K562 (cell line): Measurements from ENCODE around the gene ANO1. TPM values are rescaled to one million over a fixed set of nuclear protein-coding genes. Genes with fewer than 3 reads are reported as not detected.

Experiments used
- ATAC-seq: fragments of 200-7000 bp; cut with Tn5 transposase; 3 replicates; pipeline ENCODE4 v1.9.1; 2020; ENCODE audit warnings: moderate library complexity
- BruUV-seq: library from RNA; stranded (reverse); fragments of 400-500 nt; replicated peaks from 2 replicates; lab custom pipeline; 2021; lab: Mats Ljungman, UMichigan
- CTCF ChIA-PET: fragments of 300-600 bp; formaldehyde crosslinking; extraction: SDS; loops from one replicate; lab custom pipeline; 2021; ENCODE audit warnings: low intra/inter-chr PET ratio; lab: Yijun Ruan, JAX
- POLR2A ChIA-PET: fragments of 300-600, 350-650 bp; sonication (Branson Sonifier 250); formaldehyde crosslinking; extraction: SDS; loops from one replicate; lab custom pipeline; 2021; ENCODE audit warnings: antibody characterized with exemption, inconsistent platforms; lab: Yijun Ruan, JAX
- DNase-seq, 4 experiments: peaks; one replicate each; pipeline versions ENCODE4 v3.0.0 to v3.0.0-alpha.2; 2011 to 2018; ENCODE audit warnings: low spot score in 3 of 4, mixed read lengths in 3 of 4; ENCODE audit errors: extremely low read depth in 1 of 4
- FAIRE-seq: peaks from 2 replicates; lab custom pipeline; 2011; peaks lifted over from hg19 to GRCh38; lab: Jason Lieb, UNC
- H2AFZ ChIP-seq: 2 replicates; pipeline ENCODE4 v1.6.0; 2011; ENCODE audit warnings: low read depth, low read length, control low read depth, inconsistent platforms
- H3K27ac ChIP-seq: fragments of 200-600 bp; 3 replicates; pipeline ENCODE4 v1.8.0; 2011; ENCODE audit warnings: low read depth, mild to moderate bottlenecking, control low read depth, inconsistent platforms, low read length, moderate library complexity, mixed read lengths; ENCODE audit errors: extremely low read depth
- H3K27me3 ChIP-seq, 2 experiments: fragments of 300-600 bp in 1 of 2; 2 replicates in 1 of 2; 3 replicates in 1 of 2; pipeline versions ENCODE4 v1.6.0 to v1.8.0; 2011; ENCODE audit warnings: inconsistent platforms in 2 of 2, low read length in 2 of 2, mild to moderate bottlenecking in 1 of 2, mixed read lengths in 1 of 2, moderate library complexity in 1 of 2; ENCODE audit not compliant: control insufficient read depth in 2 of 2, insufficient read depth in 2 of 2
- H3K36me3 ChIP-seq: fragments of 300-600 bp; 3 replicates; pipeline ENCODE4 v1.8.0; 2011; ENCODE audit warnings: mild to moderate bottlenecking, low read length, inconsistent platforms; ENCODE audit not compliant: control insufficient read depth, insufficient read depth
- H3K4me1 ChIP-seq, 2 experiments: fragments of 200-600 bp in 1 of 2; replicated peaks in 1 of 2; 2 replicates in 1 of 2; 3 replicates in 1 of 2; pipeline versions ENCODE4 v1.5.1 to v1.8.0; 2011; ENCODE audit warnings: inconsistent platforms in 2 of 2, low read length in 2 of 2, mild to moderate bottlenecking in 1 of 2, mixed read lengths in 1 of 2, moderate library complexity in 1 of 2; ENCODE audit not compliant: control insufficient read depth in 2 of 2, insufficient read depth in 2 of 2
- H3K4me2 ChIP-seq: 2 replicates; pipeline ENCODE4 v1.6.1; 2011; ENCODE audit warnings: low read length, control low read depth, inconsistent platforms, mixed read lengths; ENCODE audit not compliant: insufficient read depth
- H3K4me3 ChIP-seq: fragments of 200-600 bp; sonication (generic), shearing (Covaris generic); 2 replicates; pipeline ENCODE4 v1.5.1; 2016; ENCODE audit warnings: control low read depth, inconsistent platforms
- H3K79me2 ChIP-seq: fragments of 200-600 bp; 3 replicates; pipeline ENCODE4 v1.8.0; 2011; ENCODE audit warnings: low read length, inconsistent platforms; ENCODE audit not compliant: control insufficient read depth, insufficient read depth
- H3K9ac ChIP-seq, 2 experiments: 2 replicates each; pipeline versions ENCODE4 v1.6.0 to v1.6.1; 2011; ENCODE audit warnings: low read depth in 2 of 2, low read length in 2 of 2, control low read depth in 1 of 2, inconsistent platforms in 1 of 2, mild to moderate bottlenecking in 1 of 2, mixed read lengths in 1 of 2; ENCODE audit not compliant: insufficient read depth in 1 of 2
- H3K9me1 ChIP-seq: one replicate; pipeline ENCODE4 v1.6.0; 2011; ENCODE audit warnings: inconsistent platforms, mild to moderate bottlenecking, low read length, moderate library complexity; ENCODE audit not compliant: control insufficient read depth, insufficient read depth
- H3K9me3 ChIP-seq: replicated peaks from 2 replicates; pipeline ENCODE4 v1.5.1; 2011; ENCODE audit warnings: low read depth, low read length, inconsistent platforms; ENCODE audit not compliant: control insufficient read depth, insufficient read depth
- H4K20me1 ChIP-seq: replicated peaks from 2 replicates; pipeline ENCODE4 v1.6.1; 2011; ENCODE audit warnings: low read length, inconsistent platforms, mixed read lengths; ENCODE audit not compliant: control insufficient read depth, insufficient read depth
- ARID1B ChIP-seq: fragments of 450-650 bp; IDR thresholded peaks from 2 replicates; pipeline ENCODE4 v1.6.1; 2016; ENCODE audit warnings: antibody characterized with exemption, mild to moderate bottlenecking, inconsistent platforms
- RBM17 ChIP-seq: fragments of 200-400 bp; formaldehyde crosslinking; IDR thresholded peaks from 2 replicates; pipeline ENCODE4 v1.6.1; 2017; ENCODE audit warnings: low read depth, mild to moderate bottlenecking, low read length, borderline replicate concordance
- SIN3B ChIP-seq: fragments of 450-650 bp; IDR thresholded peaks from 2 replicates; pipeline ENCODE4 v1.6.1; 2017; ENCODE audit warnings: low read depth, mild to moderate bottlenecking, moderate library complexity
- SREBF1 ChIP-seq: fragments of 150-350 bp; IDR thresholded peaks from 2 replicates; pipeline ENCODE4 v1.6.1; 2014; ENCODE audit warnings: antibody characterized with exemption, low read depth, low read length, borderline replicate concordance
- STAT5B ChIP-seq: fragments of 250-450 bp; sonication (Bioruptor Pico); IDR thresholded peaks from 2 replicates; pipeline ENCODE4 v1.8.0; 2021; ENCODE audit warnings: mild to moderate bottlenecking, inconsistent platforms
- ZNF175 ChIP-seq: fragments of 200-800 bp; sonication (Bioruptor generic); IDR thresholded peaks from 2 replicates; pipeline ENCODE4 v1.6.1; 2016; ENCODE audit warnings: low read depth, mild to moderate bottlenecking, missing genetic modification characterization, missing compliant biosample characterization
- ZNF253 ChIP-seq: fragments of 250-450 bp; sonication (Bioruptor Pico); conservative IDR thresholded peaks from 2 replicates; pipeline ENCODE4 v1.6.1; 2021; ENCODE audit warnings: mild to moderate bottlenecking
- WGBS: fragments of 100-300 bp; shearing (Covaris generic); methylation state at CpG from one replicate; pipeline ENCODE4 v1.1.6; 2016; ENCODE audit warnings: low coverage, mixed read lengths; ENCODE audit not compliant: insufficient coverage; ENCODE audit errors: missing lambda C conversion rate; 5-methylcytosine and 5-hydroxymethylcytosine counted together
- in situ Hi-C: fragments of 300-500 bp; cut with MboI; formaldehyde crosslinking; loops from 4 replicates; pipeline ENCODE4 v1.15.0; 2018; ENCODE audit warnings: inconsistent platforms, mixed read lengths
- intact Hi-C: fragments of 100-400 bp; cut with micrococcal nuclease; formaldehyde crosslinking; loops from 2 replicates; pipeline ENCODE4 v1.14.2; 2022
- polyA plus RNA-seq, 8 experiments: library from polyadenylated mRNA; depleted of rRNA in 4 of 8; stranded (reverse) in 5 of 8; unstranded in 3 of 8; fragments of >200 nt; fragmentation: Nextera tagmentation in 2 of 8; fragmentation: Illumina TruSeq in 1 of 8; extraction: Ambion mirVana in 2 of 8; extraction: Trizol in 1 of 8; gene quantifications; 2 replicates each; pipeline versions ENCODE4 v1.2.1 to v1.2.3, GENCODE V29; 2011 to 2014; ENCODE audit warnings: inconsistent platforms in 1 of 8, missing spikeins in 1 of 8
- total RNA-seq, 7 experiments: library from RNA; depleted of rRNA in 6 of 7; stranded (reverse); fragments of >200 nt in 6 of 7; fragmentation: Illumina TruSeq in 2 of 7; extraction: Trizol in 2 of 7; gene quantifications; 2 replicates each; pipeline versions ENCODE4 v1.2.1 to v1.2.3, GENCODE V29; 2011 to 2021; ENCODE audit warnings: low replicate concordance in 1 of 7
- TF ChIP-seq, protein P1 (sequence below), 2 experiments: fragments of 200-800 bp in 1 of 2; sonication (Bioruptor generic) in 1 of 2; sonication (generic) in 1 of 2; formaldehyde crosslinking in 1 of 2; IDR thresholded peaks in 1 of 2; conservative IDR thresholded peaks in 1 of 2; 2 replicates each; pipeline versions ENCODE4 v1.5.0 to v1.6.1; 2016 to 2020; ENCODE audit warnings: missing compliant biosample characterization in 1 of 2, missing genetic modification characterization in 1 of 2, missing genetic modification reagents in 1 of 2
- TF ChIP-seq, protein P2 (sequence below): fragments of 450-650 bp; formaldehyde crosslinking; IDR thresholded peaks from 2 replicates; pipeline ENCODE4 v1.4.0; 2022; ENCODE audit warnings: missing genetic modification characterization
- TF ChIP-seq, protein P3 (sequence below): fragments of 450-650 bp; formaldehyde crosslinking; conservative IDR thresholded peaks from 2 replicates; pipeline ENCODE4 v1.4.0; 2022; ENCODE audit warnings: mild to moderate bottlenecking, missing genetic modification characterization

The ANO1 gene
- total and polyA plus RNA-seq, 9 of the 15 experiments (the other 6 are each of a cell fraction or from before 2014, with no cell fraction given) = not detected

DNA sequence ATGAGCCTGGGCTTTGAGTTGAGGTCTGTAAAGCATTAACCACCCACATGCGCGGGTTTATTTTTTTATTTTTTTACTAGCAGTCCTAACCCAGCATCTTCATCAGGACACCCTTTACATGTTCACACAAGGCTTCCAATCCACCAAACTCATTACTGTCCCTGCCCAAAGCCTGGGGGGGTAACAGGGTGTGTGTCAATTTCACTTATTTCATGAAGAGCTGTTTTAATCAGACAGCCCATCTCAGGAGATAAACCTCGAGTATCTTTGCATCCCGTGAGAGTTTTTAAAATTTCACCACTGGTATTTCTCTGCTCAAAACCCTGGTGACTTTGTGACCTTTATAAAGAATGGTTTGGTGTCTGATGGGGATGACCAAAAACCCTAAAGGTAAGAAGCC is 45.6 kb downstream of the ANO1 start:
- peaks cover 0 to under 1% of the 10 kb centered on the region in 2 experiments; a peak in 2 of 5 replicates for H3K4me1 ChIP-seq
- H3K36me3 ChIP-seq = no peaks in the 10 kb centered on the region
- no TSS peak for BruUV-seq
- H3K4me3 ChIP-seq = no peak overlapping the region
- H3K4me2 ChIP-seq = no peak overlapping the region
- CTCF ChIA-PET = no interaction called here
- H3K9me1 ChIP-seq = no peaks in the 10 kb centered on the region
- no peaks in the 10 kb centered on the region for H3K9me3 ChIP-seq
- in situ Hi-C loops (no loop called here), intact Hi-C loops (no loop called here)
- peaks cover 16% of the 10 kb centered on the region; the same call in 1 of the 2 replicates for H4K20me1 ChIP-seq
- H3K79me2 ChIP-seq = no peaks in the 10 kb centered on the region
- H3K27ac ChIP-seq = no peak overlapping the region
- no peak overlapping the region for H2AFZ ChIP-seq
- peaks cover 30 to 52% of the 10 kb centered on the region in 2 experiments for H3K27me3 ChIP-seq
- no peak for DNase-seq
- FAIRE-seq = no peak
- WGBS = 0% methylated on average over 4 of the region's 4 CpGs
- no peak for TF ChIP-seq RBM17
- TF ChIP-seq ZNF175 (CRISPR knock-in tag) = no peak
- no peak for TF ChIP-seq SREBF1
- TF ChIP-seq, protein P1, sequence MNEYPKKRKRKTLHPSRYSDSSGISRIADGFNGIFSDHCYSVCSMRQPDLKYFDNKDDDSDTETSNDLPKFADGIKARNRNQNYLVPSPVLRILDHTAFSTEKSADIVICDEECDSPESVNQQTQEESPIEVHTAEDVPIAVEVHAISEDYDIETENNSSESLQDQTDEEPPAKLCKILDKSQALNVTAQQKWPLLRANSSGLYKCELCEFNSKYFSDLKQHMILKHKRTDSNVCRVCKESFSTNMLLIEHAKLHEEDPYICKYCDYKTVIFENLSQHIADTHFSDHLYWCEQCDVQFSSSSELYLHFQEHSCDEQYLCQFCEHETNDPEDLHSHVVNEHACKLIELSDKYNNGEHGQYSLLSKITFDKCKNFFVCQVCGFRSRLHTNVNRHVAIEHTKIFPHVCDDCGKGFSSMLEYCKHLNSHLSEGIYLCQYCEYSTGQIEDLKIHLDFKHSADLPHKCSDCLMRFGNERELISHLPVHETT (CRISPR knock-in tag; conservative IDR thresholded peaks at IDR 0.05 in 1 of 2, IDR thresholded peaks at IDR 0.05 in 1 of 2) = no peak
- no peak for TF ChIP-seq ZNF253 (CRISPR knock-in tag)
- TF ChIP-seq STAT5B (CRISPR knock-in tag) = no peak
- no peak for TF ChIP-seq SIN3B
- TF ChIP-seq, protein P2, sequence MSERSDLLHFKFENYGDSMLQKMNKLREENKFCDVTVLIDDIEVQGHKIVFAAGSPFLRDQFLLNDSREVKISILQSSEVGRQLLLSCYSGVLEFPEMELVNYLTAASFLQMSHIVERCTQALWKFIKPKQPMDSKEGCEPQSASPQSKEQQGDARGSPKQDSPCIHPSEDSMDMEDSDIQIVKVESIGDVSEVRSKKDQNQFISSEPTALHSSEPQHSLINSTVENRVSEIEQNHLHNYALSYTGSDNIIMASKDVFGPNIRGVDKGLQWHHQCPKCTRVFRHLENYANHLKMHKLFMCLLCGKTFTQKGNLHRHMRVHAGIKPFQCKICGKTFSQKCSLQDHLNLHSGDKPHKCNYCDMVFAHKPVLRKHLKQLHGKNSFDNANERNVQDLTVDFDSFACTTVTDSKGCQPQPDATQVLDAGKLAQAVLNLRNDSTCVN (CRISPR knock-in tag) = no peak
- TF ChIP-seq ARID1B = no peak
- TF ChIP-seq, protein P3, sequence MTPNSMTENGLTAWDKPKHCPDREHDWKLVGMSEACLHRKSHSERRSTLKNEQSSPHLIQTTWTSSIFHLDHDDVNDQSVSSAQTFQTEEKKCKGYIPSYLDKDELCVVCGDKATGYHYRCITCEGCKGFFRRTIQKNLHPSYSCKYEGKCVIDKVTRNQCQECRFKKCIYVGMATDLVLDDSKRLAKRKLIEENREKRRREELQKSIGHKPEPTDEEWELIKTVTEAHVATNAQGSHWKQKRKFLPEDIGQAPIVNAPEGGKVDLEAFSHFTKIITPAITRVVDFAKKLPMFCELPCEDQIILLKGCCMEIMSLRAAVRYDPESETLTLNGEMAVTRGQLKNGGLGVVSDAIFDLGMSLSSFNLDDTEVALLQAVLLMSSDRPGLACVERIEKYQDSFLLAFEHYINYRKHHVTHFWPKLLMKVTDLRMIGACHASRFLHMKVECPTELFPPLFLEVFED (CRISPR knock-in tag) = no peak
- no peak overlapping the region for H3K9ac ChIP-seq
- POLR2A ChIA-PET = interaction anchor here (1.1 kb wide), 1 partner anchor 12 kb away, joined by 3 read pairs; no protein-coding TSS in a partner anchor
- no peak for ATAC-seq
